ENCODE measurements around the gene GPANK1.

The GPANK1 gene

DNA sequence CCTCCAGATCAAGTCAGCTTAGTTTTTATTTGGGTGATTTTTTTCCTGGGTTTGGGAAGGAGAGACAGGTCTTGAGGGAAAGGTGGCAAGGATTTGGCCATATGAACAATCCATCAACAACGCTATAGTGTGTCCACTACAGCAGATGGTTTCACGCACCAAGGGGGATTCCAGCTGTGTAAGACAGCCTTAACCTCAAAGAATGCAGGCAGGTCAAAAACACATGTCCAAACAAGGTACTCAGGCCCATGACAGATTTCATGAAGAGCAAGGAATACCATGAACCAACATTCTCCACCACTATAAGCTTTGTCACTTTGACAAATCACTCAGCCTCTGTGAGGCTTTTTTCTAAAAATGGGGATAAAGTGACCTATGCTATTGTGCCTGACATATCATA is 47.8 kb downstream of the GPANK1 start:
- DNase-seq (ENCODE audit: low read depth, low spot score): no peak

DNA sequence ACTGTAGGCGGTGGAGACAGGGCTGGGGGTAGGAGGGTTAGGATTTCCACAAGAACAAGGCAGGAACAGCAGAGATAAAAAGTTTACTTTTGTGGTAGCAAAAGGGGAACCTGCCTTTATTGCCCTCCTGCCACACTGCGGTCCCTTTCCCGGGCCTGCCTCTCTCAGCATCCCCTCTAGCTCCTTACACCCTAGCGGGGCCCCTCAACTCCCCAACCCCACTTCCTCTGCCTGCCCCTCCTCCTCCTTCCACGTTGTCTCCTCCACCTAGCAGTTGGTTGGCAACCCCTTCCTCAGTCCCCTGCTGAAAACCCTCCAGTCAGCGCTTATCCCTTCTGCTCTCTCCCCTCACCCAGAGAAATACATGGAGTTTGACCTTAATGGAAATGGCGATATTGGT is 49.0 kb downstream of the GPANK1 start:
- DNase-seq (ENCODE audit: low read depth, low spot score): no peak

DNA sequence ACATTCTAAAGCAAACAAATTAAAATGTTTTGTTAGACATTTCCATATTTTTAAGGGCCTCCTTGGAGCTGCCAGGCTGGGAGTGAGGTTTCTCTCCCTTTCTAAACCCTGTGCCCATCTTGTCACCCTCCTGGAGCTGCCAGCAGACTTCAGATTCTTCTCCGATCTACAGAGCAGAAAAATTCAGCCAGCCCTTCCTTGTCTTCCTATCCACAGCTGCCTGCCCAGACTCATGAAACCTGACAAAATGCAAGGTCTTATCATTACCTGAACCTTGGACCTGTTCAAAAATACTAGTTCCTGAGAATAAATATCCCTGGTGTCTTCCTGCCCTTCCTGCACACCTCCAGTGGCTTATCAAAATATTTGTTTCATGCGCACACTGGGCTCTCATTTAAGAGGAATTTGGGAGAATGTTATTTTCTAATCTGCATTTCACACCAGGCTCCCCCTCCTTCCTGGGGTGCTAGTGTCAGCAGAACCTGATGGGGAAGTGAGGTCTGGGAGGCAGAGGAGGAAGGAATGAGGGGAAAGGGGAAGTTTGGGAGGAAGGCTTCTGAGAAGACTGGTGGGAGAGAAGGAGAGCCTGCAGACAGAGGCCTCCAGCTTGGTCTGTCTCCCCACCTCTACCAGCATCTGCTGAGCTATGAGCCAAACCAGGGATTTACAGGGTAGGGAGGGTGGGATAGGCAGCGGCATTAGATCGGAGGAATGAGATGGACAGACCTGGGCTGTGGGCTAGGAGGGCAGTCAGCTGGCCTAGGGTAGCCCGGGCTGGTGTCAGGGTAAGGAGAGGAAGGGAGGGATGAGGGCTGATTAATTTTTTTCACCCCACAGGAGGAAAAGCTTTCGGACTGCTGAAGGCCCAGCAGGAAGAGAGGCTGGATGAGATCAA is 49.9 kb downstream of the GPANK1 start, which contains the start of gene AIF1:
TSS of gene AIF1 (plus strand) at position 551 of the 895 bp plus-strand sequence. CDS start at position 647, 96 bp downstream.
- no peak for DNase-seq (ENCODE audit: low read depth, low spot score)

DNA sequence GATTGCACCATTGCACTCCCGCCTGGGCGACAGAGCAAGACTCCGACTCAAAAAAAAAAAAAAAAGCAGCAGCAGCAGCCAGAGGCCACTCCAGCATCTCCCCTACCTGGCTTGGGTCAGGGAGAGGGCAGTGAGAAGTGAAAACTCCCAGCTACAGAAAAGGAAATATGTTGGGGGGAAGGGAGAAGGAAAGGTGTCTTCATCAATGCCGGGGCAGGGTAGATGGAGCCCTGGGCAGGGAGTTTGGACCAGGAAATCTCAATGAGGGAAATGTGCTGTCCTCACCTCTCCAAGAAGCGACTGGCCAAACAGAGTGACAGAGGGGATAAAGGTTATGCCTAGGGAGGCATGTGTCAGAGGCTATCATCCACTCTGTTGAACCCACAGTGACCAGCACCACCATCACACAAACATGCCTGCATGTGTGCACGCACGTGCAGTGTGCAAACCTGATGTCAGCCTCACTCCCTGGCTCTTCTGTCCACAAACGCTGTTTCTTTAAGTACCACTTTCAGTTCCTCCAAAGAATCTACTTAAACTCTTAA is 50.6 kb downstream of the GPANK1 start:
- no peak for DNase-seq (ENCODE audit: low read depth, low spot score)

Measured in brain pericyte (primary cell).